Activated T-cell treated with anti-CD3 and anti-CD28 coated beads, Interleukin-2, amount 50 U/mL, for 24 hours (primary cell): ENCODE results near the gene TAF6L.
"Not testable (repeated sequence)": the region's sequence is repeated elsewhere in the genome, so short reads cannot be mapped to it uniquely, and the experiment has no call there.

Experiments used
- DNase-seq: peaks from one replicate; pipeline ENCODE4 v3.0.0-alpha.2; 2020
- H3K27ac Mint-ChIP-seq: 2 replicates; pipeline ENCODE4 v1.8.0; 2020; ENCODE audit warnings: mild to moderate bottlenecking, mixed read lengths
- H3K27me3 Mint-ChIP-seq: 2 replicates; pipeline ENCODE4 v1.8.0; 2020; ENCODE audit warnings: mixed read lengths
- H3K36me3 Mint-ChIP-seq: 2 replicates; pipeline ENCODE4 v1.8.0; 2020; ENCODE audit warnings: low read depth, mixed read lengths
- H3K4me1 Mint-ChIP-seq: 2 replicates; pipeline ENCODE4 v1.8.0; 2020; ENCODE audit warnings: low read depth, mixed read lengths
- H3K4me3 Mint-ChIP-seq: 2 replicates; pipeline ENCODE4 v1.8.0; 2020; ENCODE audit warnings: mild to moderate bottlenecking, moderate library complexity, mixed read lengths
- H3K9me3 Mint-ChIP-seq: 2 replicates; pipeline ENCODE4 v1.8.0; 2020; ENCODE audit warnings: mixed read lengths

Gene TAF6L

DNA sequence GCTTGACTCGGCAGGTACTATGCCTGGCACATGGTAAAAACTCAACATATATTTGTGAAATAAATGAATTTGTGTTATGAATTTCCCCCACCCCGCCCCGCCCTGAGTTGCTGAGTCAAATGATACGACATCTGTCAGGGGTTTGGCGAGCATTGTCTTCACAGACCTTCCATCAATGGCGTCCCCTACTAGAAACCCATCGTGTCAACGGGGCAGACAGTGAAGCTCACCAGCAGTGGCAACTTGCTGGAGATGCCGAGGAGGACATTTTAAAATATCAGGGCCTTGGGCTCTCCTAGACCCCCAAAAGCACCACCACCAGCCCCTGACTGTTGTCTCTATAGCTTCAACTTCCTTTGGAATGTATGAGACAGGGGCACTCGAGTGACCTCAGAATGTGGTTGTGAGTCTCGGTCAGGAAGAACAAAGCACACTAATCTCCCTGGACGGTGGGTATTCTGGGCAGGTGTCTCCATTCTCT is 34.8 kb downstream of the TAF6L start:
- no peaks in the 10 kb centered on the region for H3K27me3 Mint-ChIP-seq
- H3K4me3 Mint-ChIP-seq: peak overlapping the region; percentile 100
- DNase-seq: peak; percentile 58
- H3K4me1 Mint-ChIP-seq: peaks cover 47% of the 10 kb centered on the region
- H3K36me3 Mint-ChIP-seq: peaks cover 51% of the 10 kb centered on the region
- no peaks in the 10 kb centered on the region for H3K9me3 Mint-ChIP-seq
- peak overlapping the region; percentile 99 for H3K27ac Mint-ChIP-seq

DNA sequence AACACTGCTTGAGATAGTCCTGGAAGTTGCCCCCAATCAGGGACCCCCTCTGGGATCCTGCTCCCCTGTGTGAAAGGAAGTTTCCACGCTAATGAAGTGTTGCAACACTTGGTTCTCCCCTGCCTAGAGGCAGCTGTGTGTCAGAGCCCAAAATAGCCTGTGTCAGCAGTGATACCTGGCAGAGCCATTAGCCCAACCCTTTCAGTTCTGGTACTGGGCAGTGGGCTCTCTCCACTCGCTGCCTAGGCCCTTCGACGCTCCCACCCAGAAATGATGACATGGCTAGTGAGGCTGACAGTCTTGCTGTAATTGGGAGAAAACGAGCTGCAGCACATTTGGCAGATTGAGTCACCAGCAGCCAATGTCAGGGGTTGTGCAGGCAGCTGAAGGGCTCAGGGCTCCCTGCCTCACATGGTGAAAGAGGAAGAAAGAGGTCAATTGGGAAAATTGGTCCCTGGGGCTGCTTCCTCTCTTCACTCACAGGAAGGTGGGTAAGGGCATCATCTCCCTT is 35.5 kb downstream of the TAF6L start:
- Mint-ChIP-seq H3K36me3 (peaks cover 44% of the 10 kb centered on the region), H3K4me3 (peak overlapping the region; percentile 100), H3K9me3 (no peaks in the 10 kb centered on the region), H3K27ac (peak overlapping the region; percentile 99), H3K27me3 (no peaks in the 10 kb centered on the region), H3K4me1 (peaks cover 41% of the 10 kb centered on the region)
- DNase-seq: no peak

DNA sequence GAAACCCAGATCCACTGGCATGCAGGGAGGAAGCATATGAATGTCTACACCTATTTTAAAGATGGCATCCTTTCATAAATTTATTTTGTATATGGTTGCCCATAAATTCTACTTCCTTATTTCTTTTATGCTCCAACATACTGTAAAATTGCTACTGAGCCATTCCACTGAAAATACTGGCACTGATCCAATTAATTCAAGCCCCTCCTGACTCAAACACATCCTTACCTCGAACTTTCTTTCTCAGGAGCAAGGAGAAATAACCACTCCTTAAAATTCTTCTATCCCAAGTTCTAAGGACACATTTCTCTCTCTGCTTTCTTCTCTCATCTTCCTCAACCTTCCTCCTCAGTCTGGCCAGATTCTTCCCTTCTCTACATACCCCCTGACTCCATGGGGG is 39.6 kb downstream of the TAF6L start:
- Mint-ChIP-seq H3K4me1 (peaks cover 14% of the 10 kb centered on the region), H3K27ac (peak overlapping the region; percentile 1), H3K27me3 (no peaks in the 10 kb centered on the region), H3K4me3 (no peak overlapping the region), H3K36me3 (peaks cover 16% of the 10 kb centered on the region), H3K9me3 (no peaks in the 10 kb centered on the region)
- DNase-seq: no peak

DNA sequence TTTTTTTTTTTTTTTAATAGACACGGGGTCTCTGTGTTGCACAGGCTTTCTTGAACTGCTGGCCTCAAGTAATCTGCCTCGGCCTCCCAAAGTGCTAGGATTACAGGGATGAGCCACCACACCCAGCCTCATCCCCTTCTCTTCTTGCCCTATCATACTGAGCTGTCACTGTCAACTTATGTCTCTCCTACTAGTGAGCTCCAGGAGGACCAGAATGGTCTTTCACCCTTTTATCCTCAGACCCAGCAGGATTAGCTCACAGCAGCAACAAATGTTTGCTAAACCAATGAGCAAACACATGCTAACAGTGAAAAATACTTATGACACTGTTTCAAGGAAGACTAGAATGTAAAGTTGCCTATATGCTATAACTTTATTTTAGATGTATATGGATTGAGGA is 40.5 kb downstream of the TAF6L start:
- H3K9me3 Mint-ChIP-seq: no peaks in the 10 kb centered on the region
- no peaks in the 10 kb centered on the region for H3K27me3 Mint-ChIP-seq
- H3K36me3 Mint-ChIP-seq: peaks cover 21% of the 10 kb centered on the region
- peaks cover 6% of the 10 kb centered on the region for H3K4me1 Mint-ChIP-seq
- no peak overlapping the region for H3K4me3 Mint-ChIP-seq
- H3K27ac Mint-ChIP-seq: no peak overlapping the region
- no peak for DNase-seq

DNA sequence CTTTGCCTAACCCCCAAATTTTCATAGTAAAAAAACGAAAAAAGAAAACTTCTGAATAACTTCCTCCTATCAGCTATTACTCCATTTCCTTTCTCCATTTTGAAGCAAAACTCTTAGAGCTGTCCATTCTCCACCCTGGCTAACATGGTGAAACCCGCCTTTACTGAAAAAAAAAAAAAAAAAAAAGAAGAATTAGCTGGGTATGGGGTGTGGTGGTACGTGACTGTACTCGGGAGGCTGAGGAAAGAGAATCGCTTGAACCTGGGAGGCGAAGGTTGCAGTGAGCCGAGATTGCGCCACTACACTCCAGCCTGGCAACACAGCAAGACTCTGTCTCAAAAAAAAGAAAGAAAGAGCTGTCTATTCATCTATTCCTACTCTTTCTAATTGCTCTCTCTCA is 45.4 kb downstream of the TAF6L start:
- H3K9me3 Mint-ChIP-seq: no peaks in the 10 kb centered on the region
- peaks cover 51% of the 10 kb centered on the region for H3K36me3 Mint-ChIP-seq
- no peak overlapping the region for H3K27ac Mint-ChIP-seq
- no peak for DNase-seq
- H3K4me1 Mint-ChIP-seq: peaks cover 1% of the 10 kb centered on the region
- no peak overlapping the region for H3K4me3 Mint-ChIP-seq
- H3K27me3 Mint-ChIP-seq: no peaks in the 10 kb centered on the region

DNA sequence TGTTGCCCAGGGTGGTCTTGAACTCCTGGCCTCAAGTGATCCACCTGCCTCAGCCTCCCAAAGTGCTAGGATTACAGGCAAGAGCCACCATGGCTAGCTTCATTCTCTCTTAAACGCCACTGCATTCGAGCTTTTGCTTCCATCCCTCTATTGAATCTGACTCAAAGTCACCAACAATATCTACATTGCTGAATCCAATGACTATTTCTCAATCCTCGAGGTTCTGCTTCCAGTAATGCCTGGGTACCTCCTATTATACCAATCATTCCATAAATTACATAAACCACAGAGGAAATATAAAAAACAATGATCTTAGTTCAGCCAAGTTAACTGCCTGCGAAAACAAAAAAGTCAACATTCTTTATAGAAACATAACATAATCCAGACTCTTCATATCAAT is 45.9 kb downstream of the TAF6L start:
- Mint-ChIP-seq H3K36me3 (peaks cover 53% of the 10 kb centered on the region), H3K9me3 (no peaks in the 10 kb centered on the region), H3K4me3 (no peak overlapping the region), H3K4me1 (peaks cover 1% of the 10 kb centered on the region), H3K27ac (no peak overlapping the region), H3K27me3 (no peaks in the 10 kb centered on the region)
- DNase-seq: no peak

DNA sequence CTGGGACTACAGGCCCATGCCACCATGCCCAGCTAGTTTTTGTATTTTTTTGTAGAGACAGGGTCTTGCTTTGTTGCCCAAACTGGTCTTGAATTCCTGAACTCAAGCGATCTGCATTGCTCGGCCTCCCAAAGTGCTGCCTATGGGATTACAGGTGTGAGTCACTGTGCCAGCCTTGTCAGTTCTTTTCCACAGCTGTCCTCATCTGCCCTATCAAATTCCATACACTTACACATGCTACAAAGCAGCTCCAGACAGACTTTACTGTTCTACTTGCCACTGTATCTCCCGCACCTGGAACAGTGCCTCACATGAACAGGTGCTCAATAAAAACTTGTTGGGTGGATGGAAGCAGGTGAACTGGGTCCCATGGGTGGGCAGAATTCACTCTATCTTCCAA is 52.5 kb downstream of the TAF6L start:
- H3K27me3 Mint-ChIP-seq: no peaks in the 10 kb centered on the region
- H3K9me3 Mint-ChIP-seq: no peaks in the 10 kb centered on the region
- H3K4me1 Mint-ChIP-seq: peaks cover 12% of the 10 kb centered on the region
- peak overlapping the region; percentile 61 for H3K27ac Mint-ChIP-seq
- no peak overlapping the region for H3K4me3 Mint-ChIP-seq
- peaks cover 75% of the 10 kb centered on the region for H3K36me3 Mint-ChIP-seq
- no peak for DNase-seq

DNA sequence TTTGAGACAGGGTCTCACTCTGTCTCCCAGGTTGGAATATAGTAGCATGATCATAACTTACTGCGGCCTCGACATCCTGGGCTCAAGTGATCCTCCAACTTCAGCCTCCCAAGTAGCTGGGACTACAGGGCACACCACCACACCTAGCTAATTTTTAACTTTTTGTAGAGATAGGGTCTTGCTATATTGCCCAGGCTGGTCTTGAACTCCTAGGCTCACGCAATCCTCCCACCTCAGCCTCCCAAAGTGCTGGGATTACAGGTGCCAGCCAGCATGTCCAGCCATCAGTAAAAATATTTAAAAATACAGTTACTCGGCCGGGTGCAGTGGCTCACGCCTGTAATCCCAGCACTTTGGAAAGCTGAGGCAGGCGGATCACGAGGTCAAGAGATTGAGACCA is 56.9 kb downstream of the TAF6L start:
- not testable (repeated sequence) for H3K27me3 Mint-ChIP-seq, H3K4me3 Mint-ChIP-seq, H3K9me3 Mint-ChIP-seq, DNase-seq
- H3K36me3 Mint-ChIP-seq: peaks cover 73% of the 10 kb centered on the region
- H3K4me1 Mint-ChIP-seq: peaks cover 38% of the 10 kb centered on the region
- peak overlapping the region; percentile 26 for H3K27ac Mint-ChIP-seq

DNA sequence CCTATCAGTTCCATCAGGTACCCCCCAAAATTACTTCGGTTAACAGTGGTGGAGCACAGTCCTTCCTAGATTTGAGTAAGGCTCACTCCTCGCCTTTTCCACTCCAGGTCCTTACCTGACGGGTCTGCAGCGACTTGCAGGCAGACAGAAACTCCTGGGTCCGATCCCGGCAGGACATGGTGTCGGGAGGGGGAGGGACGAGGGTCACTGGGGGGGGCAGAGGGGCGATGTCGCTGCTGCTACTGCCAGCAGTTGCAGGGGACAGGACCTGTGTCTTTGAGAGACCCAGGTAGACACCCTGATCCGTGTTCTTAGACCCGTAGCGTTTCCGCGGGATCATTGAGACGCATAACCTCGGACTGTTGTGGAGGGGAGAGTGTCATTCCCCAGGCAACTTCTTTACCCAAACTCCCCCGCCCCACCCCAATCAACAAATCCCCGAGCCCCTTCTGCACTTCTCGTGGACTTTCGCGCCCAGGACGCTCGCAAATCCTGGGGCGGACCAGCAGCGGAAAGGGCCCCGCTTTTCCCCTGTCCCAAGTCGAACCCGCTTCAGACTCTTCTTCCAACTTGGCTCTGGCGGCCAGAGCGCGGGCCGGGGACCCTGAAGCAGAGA is 59.8 kb downstream of the TAF6L start:
- no peaks in the 10 kb centered on the region for H3K9me3 Mint-ChIP-seq
- DNase-seq: no peak
- peak overlapping the region; percentile 93 for H3K4me3 Mint-ChIP-seq
- H3K27ac Mint-ChIP-seq: peak overlapping the region; percentile 100
- peaks cover 72% of the 10 kb centered on the region for H3K36me3 Mint-ChIP-seq
- H3K4me1 Mint-ChIP-seq: peaks cover 53% of the 10 kb centered on the region
- H3K27me3 Mint-ChIP-seq: no peaks in the 10 kb centered on the region

DNA sequence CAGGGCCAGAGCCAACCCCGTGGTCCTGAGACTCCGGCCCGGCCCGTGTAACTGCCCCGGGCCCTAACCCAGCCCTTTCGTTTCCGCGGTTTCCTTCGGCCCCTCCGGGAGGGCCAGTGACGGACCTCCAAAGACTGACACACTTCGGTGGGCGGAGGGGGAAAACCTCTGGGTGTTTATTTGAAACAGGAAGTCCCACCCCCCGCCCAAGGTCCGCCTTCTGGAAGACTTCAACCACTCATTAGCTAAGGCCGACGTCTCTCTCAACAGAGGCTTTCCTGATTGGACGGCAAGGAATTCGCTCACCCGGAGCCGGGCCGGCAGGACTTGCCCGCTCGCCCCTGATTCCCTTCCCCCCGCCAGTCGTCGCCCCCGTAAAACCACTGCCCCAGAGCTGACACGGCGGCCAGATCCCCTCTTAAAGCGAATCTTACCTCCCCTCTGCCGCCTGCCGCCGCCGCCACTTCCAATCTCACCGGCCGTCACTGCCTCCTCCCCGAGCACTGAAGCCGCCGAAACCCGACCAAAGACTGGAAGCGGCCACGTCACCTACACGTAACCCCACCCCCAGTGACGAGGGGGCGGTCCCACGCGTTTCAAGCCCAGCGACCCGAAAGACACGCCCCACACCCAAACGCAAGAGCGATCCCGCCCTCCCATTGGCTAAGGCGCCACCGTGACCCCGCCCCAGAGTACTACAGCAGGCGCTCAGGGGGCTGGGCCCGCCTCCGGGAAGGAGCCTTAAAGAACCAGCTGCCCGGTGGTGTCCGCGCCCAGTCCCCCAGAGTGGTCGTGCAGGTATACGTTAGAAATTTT is 60.5 kb downstream of the TAF6L start, which contains the start of gene STX5:
Gene STX5, minus strand, starts transcription at position 532 of the 816 bp plus-strand sequence. CDS start 808 bp downstream, outside the sequence.
- Mint-ChIP-seq H3K36me3 (peaks cover 78% of the 10 kb centered on the region), H3K27ac (peak within 1 kb of the TSS; percentile 100), H3K9me3 (no peaks in the 10 kb centered on the region), H3K4me1 (peaks cover 59% of the 10 kb centered on the region), H3K27me3 (no peaks in the 10 kb centered on the region), H3K4me3 (peak within 1 kb of the TSS; percentile 93)
- peak; percentile 100 for DNase-seq

DNA sequence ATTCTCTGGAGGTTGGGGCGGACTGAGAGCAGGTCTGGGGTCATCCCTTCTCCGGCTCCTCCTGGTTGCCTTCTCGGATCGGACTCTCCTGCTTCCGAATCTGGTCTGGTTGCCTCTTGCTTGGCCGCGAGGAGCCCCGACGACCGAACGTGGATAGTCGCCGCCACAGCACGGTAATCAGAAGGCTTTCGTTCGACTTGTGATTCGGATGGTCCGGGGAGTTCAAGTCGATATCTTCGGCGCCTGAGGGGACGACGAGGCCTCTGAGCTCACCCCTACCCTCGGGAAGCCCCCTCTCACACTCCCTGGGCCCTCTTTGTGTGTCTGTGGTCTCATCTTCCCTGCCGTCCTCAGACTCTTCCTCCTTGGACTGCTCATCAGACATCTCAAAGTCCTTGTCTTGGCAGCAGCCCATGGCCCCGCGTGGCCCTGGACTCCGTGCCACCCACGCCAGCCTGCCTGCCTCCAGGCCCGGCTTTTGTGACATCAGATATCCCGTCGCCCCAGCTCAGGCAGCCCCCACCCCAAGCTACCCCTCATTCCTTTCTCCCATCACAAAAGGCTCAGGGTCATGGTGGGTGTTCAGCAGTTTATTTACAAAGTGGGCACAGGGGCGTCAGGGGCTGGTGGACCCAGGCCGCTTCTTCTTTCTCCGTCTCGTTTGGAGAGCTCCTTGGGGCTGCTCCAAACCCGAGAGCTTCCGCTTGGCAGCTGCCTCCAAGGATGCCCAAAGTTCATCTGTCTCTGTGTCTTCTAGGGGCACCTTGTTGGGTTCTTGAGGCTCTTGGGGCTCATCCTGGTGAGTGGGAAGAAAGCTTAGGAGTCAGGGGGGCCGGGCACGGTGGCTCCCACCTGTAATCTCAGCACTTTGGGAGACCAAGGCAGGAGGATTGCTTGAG is 61.4 kb downstream of the TAF6L start, which contains the start of gene TEX54:
Gene TEX54, minus strand, starts transcription at position 506 of the 899 bp plus-strand sequence.
- H3K9me3 Mint-ChIP-seq: no peaks in the 10 kb centered on the region
- no peaks in the 10 kb centered on the region for H3K27me3 Mint-ChIP-seq
- H3K27ac Mint-ChIP-seq: peak within 1 kb of the TSS; percentile 100
- H3K4me3 Mint-ChIP-seq: peak within 1 kb of the TSS; percentile 93
- peaks cover 77% of the 10 kb centered on the region for H3K36me3 Mint-ChIP-seq
- no peak for DNase-seq
- peaks cover 65% of the 10 kb centered on the region for H3K4me1 Mint-ChIP-seq

DNA sequence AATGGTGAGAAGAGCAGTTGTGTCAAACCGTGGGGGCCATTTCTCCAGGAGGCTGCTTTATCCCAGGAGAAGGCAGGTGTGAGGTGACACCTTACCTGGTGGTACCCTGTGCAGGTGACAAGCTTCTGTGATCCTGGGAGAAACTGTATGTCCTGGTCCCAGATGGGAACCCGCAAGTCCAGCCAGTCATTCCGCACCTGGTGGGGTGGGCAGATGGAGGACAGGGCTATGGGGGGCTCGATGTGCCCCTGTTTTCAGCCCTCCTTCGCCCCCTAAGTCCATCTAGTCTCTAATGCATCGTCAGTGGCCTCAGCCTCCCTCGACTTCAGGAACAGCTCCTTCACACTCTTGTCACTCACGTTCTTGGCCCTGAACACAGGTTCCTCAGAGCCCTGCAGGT is 64.1 kb downstream of the TAF6L start:
- peaks cover 84% of the 10 kb centered on the region for H3K36me3 Mint-ChIP-seq
- H3K9me3 Mint-ChIP-seq: no peaks in the 10 kb centered on the region
- H3K27me3 Mint-ChIP-seq: no peaks in the 10 kb centered on the region
- H3K4me3 Mint-ChIP-seq: no peak overlapping the region
- H3K4me1 Mint-ChIP-seq: peaks cover 69% of the 10 kb centered on the region
- H3K27ac Mint-ChIP-seq: peak overlapping the region; percentile 86
- DNase-seq: no peak
